ENCODE measurements around the gene PTCD2.

GRCh38 chr5:72314571-72315172 is 5.5 kb upstream of the PTCD2 start:
- TF ChIP-seq SIN3A (IDR thresholded peaks at IDR 0.05; ENCODE audit: borderline replicate concordance, insufficient read depth, low read length), result no peak
- no peak for TF ChIP-seq REST (IDR thresholded peaks at IDR 0.05; ENCODE audit: insufficient read depth in 1 of 2, low read depth in 2 of 2, low read length in 2 of 2)
- no peak for TF ChIP-seq POLR2AphosphoS5 (IDR thresholded peaks at IDR 0.05; ENCODE audit: low read depth, low read length)
